ENCODE data around the gene MBD2. TPM values are rescaled to one million over a fixed set of nuclear protein-coding genes. Genes with fewer than 3 reads are reported as not detected.

The MBD2 gene
- total RNA-seq, 1 experiment from 2014 or later: 36.0 TPM

DNA sequence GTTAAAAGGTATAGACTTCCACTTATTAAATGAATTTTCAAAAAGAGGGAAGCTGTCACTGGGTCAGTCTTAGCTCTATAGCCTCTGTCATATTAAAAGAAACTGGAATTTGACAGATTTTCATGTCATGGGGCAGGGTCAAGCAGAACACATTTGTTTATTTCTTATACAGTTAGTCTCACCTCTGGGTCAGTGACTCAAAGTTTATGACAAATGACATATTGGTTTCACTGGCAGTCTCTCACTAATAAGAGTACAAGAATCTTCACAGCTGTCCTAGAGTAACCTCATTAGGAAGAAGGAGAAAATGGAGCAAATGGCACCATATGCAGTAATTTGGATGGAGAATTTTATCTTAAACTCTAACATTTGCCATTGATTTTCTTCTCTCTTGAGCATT lies 63.2 kb downstream of the MBD2 start:
- DNase-seq (ENCODE audit: low spot score): no peak
- in situ Hi-C loops (cut with HindIII; ENCODE audit: low sequenced_read_pairs): no loop called here

DNA sequence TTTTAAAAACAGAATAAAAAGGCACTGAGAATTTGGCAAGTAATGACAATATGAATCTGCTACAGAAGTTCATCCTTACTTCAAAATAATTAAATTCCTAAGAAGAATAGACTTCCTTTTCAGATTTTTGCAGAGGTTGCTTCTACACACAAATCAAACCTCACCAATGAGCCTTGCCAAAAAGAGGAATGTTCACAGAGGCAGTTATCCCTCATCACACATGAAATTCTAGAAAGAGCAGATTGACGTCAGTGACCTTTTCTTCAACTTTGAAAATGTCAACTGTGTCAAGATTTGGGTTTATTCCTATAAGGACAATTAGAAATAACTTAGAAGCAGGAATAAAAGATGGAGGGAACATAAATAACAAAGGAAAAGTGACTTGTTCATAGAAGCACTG lies 64.6 kb downstream of the MBD2 start:
- DNase-seq (ENCODE audit: low spot score): no peak
- in situ Hi-C loops (cut with HindIII; ENCODE audit: low sequenced_read_pairs): no loop called here

DNA sequence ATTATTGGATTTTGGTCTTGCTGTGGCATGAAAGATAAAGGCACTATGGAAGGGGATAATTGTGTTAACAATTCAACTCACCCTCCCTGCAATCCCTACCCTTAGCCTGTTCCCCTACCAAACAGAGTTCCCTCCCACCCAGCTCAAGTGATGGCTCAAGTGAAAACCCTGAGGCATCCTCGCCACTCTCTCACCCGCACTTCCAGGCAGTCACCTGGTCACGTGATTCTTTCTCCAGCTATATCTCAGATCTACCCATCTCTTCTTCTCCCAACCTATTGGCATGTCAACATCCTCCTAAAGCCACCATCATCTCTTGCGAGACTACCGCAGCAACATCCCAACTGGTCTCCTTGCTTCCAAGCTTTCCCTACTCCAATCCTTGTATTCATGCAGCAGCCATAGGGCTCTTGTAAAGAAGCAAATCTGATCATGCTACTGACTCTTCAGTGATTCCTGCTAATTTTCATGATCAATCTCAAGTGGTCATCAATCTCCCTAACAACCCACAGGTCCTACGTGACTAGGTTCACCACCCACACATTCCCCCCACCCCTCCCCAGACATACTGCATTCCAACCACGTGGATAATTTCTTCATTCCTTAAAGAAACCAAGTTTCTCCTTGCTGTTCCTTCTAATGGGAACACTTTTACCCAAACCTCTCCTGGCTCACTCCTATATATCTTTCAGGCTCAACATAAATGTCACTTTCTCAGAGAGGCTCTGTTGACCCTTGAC lies 66.7 kb downstream of the MBD2 start:
- DNase-seq (ENCODE audit: low spot score): no peak
- in situ Hi-C loops (cut with HindIII; ENCODE audit: low sequenced_read_pairs): no loop called here

DNA sequence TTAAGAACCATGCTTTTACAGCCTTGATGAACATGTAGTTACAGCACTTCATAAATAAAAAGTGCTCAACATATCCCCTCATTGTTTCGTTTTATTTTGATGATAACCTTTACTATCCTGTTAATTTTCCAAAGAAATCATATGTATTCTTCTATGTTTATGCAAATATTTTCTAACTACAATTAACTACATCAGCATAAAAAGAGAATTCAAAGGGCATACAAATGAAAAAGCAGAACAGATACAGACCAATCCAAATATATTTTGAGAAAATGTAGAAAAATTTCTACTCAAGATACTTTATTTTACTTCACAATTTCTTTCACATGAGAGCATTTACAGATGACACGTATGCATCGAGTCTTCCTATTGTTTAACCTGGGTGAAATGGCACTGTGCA lies 69.1 kb downstream of the MBD2 start:
- in situ Hi-C loops (cut with HindIII; ENCODE audit: low sequenced_read_pairs): no loop called here
- no peak for DNase-seq (ENCODE audit: low spot score)

DNA sequence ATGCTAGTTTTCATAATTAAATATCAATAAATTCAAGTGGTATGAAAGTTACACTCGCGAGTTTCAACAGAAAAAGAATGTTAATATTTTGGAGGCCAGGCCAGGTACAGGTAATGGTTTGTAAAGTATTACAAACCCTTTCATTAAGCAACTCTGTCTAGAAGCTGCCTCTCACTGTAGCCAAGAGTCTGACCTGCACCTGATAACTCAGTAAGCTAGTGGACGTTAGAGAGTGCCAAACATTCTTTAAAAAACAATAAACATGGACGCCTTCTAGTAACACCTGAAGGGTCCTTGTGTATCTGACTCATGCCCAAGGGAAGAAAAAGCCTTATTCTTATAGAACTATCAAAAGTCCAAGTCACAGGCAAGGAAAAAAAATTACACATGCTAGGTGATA lies 70.2 kb downstream of the MBD2 start:
- in situ Hi-C loops (cut with HindIII; ENCODE audit: low sequenced_read_pairs): no loop called here
- DNase-seq (ENCODE audit: low spot score): no peak

DNA sequence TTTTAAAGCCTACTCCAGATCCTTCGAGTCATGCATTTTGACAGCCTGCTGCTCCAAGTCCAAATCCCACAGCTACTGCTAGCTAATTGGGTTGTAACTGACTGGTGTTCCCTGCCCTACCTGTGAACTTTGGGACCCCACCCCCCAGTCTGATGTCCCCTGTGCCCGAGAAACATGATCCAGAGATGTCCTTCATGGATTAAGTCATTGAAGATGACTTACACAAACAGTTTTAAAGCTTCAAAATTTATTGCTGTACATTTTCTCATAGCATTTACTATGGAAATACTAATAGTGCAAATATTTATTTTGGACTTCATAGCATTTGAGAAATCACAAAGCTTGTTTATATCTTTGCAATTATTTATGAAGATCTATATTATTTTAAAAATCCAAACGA lies 73.1 kb downstream of the MBD2 start:
- in situ Hi-C loops (cut with HindIII; ENCODE audit: low sequenced_read_pairs): no loop called here
- no peak for DNase-seq (ENCODE audit: low spot score)

DNA sequence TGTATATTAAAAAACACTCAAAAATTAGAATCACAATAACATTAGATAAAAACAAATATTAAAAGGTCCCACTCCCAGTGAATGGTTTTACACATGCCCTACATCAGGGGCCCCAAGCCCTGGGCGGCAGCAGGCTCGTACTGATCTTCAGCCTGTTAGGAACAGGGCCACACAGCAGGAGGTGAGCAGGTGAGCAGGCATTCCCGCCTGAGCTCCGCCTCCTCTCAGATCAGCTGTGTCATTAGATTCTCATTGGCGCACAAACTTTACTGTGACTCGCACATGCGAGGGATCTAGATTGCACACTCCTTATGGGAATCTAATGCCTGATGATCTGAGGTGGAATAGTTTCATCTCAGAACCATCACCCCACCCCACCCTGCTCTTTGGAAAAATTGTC lies 74.2 kb downstream of the MBD2 start:
- in situ Hi-C loops (cut with HindIII; ENCODE audit: low sequenced_read_pairs): no loop called here
- DNase-seq (ENCODE audit: low spot score): no peak

DNA sequence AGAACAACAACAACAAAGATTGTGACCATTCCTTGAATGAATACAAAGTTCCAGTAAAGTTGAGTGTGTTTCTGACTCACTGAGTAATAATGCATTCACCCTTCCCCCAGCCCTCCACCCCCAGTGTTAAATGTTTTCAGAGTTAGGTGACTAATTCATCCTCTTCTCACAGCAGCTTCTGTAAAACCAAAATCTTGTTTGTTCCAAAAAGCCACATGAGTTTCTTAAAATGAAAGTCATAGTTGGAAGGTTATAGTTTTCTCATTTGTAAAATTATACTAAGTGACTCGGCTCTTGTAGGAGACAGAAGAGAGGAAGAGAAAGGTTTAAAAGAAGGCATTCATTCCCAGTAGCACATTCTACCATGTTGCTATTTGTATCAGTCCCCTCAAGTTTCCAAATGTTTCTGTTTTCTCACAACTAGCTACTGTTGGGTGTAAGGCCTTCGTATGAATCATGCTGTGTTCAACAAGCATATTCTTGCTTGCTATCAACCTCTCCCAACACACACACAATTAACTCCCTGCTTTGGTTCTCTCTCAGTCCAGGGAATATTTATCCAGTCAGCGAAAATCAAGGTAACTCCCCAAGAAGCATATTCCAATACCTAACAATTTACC lies 75.3 kb downstream of the MBD2 start:
- no peak for DNase-seq (ENCODE audit: low spot score)
- in situ Hi-C loops (cut with HindIII; ENCODE audit: low sequenced_read_pairs): no loop called here

DNA sequence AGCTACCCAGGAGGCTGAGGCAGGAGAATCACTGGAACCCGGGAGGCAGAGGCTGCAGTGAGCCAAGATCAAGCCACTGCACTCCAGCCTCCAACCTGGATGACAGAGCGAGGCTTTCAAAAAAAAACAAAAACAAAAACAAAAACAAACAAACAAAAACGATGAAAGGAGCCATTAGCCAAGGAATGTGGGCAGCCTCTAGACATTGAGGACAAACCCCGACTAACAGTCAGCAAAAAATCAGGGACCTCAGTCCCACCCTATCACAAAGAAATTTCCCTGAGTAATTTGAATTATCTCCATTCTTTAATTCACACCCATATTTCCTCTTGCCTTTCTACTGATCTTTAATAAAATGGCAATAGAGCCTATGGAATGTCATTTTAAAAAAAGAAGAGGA lies 75.8 kb downstream of the MBD2 start:
- DNase-seq (ENCODE audit: low spot score): no peak
- in situ Hi-C loops (cut with HindIII; ENCODE audit: low sequenced_read_pairs): no loop called here

DNA sequence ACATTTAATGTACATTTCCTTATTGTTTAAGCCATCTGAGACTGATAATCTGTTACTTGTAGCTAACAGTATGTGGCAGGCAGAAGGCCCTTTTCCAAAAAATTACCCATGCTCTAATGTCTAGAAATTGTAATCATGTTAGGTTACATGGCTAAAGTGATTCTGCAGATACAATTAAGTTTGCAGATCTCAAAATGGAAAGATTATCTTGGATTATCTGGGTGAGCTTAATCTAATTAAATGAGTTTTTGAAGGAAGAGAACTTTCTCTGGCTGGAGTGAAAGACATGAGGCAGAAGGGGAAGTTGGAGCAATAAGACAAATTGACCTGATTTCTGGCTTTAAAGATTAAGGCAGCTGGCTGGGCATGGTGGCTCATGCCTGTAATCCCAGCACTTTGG lies 76.3 kb downstream of the MBD2 start:
- no peak for DNase-seq (ENCODE audit: low spot score)
- in situ Hi-C loops (cut with HindIII; ENCODE audit: low sequenced_read_pairs): no loop called here

DNA sequence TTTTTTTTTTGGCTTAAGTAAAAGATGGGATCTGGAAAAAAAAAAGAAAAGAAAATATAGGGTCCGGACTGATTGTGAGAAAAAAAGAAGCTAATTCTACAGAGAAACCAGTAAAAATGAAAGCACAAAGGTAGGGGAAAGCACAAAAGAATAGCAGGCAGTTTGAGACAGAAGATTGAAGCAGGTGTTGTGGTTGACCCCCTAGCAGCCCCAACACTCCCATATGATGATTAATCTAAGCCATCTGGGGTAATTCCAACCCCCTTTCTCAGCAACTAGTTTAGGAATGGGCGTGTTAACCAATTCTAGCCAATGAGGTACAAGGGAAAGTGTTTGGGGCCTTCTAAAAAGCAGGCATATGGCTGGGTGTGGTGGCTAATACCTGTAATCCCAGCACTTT lies 77.0 kb downstream of the MBD2 start:
- DNase-seq (ENCODE audit: low spot score): no peak
- in situ Hi-C loops (cut with HindIII; ENCODE audit: low sequenced_read_pairs): no loop called here

DNA sequence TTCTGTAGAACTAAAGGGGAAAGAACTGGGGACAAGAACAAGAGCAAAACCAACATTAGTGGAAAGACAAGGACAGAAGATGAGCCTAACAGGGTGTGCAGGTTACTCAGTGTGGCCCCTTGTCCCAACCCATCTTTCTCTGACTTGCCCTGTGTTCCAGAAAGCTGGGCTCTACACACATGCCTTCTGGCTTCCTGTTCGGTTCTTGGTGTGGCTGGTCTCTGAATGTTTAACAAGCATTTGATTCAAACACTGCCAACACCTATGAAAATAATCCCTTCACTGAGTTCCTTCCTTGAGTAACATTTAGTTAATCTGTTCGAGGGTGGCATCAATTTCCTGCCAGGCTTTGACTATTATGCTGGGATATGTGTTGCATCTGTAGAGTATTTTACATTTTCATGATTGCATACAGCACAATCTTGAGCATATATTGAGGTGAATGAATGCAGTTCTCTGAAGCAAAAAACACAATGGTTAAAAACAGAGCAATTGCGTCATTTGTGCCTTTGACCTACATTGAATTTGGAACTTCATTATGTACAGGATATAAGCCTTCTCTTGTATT lies 83.3 kb downstream of the MBD2 start:
- in situ Hi-C loops (cut with HindIII; ENCODE audit: low sequenced_read_pairs): no loop called here

DNA sequence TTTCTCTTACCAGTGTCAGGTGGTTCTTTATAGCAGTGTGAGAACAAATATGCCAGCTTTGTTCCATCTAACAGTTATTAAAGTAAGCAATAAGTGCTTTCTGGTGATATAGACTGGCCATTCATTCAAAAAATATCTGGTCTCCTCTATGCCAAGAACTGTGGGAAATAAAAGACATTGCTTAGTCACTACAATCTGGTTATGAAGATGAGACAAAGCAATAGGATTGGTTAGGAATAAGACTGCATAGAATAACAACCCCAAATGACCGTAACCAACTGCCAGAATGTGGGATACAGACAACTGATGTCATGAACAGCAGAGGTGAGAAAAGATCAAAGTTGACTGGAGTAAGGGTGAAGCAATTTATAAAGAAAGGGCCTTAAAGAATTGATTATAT lies 83.8 kb downstream of the MBD2 start:
- DNase-seq (ENCODE audit: low spot score): no peak
- in situ Hi-C loops (cut with HindIII; ENCODE audit: low sequenced_read_pairs): no loop called here

More for the DNA sequence above, 83.3 kb downstream of the MBD2 start:
- no peak for DNase-seq (ENCODE audit: low spot score)

DNA sequence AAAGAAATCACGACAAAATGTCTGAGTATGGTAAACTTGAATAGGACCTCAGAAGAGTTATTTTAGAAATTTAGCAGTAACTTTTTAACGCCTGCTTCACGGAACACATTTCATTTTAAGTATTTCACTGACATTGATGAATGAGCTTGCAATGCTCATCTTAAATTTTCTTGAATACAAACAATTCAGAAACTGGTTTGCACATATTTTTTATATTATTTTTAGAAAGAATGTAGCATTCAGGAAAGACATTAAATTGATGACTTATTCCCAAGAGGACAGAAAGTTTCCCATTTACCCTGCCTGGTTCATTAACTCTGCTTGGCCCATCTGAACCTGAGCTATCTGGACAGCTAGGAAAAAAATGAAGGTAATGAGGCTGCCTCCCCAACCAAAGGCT lies 89.3 kb downstream of the MBD2 start:
- in situ Hi-C loops (cut with HindIII; ENCODE audit: low sequenced_read_pairs): no loop called here
- no peak for DNase-seq (ENCODE audit: low spot score)

DNA sequence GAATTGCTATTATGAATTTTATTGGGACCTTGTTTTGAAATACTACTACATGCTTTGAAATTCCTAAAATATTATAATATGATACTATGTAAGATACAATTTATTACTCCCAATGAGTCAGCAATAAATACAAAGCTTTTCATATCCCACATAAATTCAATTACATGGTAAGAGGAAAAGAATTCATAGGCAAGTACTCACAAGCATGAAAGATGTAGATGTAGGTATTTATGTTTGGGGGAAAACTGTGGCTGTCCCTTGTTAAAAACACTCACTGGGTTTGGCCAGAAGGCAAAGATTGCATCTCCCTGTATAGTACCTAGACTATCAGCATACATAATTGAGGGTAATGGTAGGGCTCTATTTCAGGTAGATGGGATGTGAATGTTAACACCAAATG lies 90.4 kb downstream of the MBD2 start:
- in situ Hi-C loops (cut with HindIII; ENCODE audit: low sequenced_read_pairs): no loop called here
- DNase-seq (ENCODE audit: low spot score): no peak

DNA sequence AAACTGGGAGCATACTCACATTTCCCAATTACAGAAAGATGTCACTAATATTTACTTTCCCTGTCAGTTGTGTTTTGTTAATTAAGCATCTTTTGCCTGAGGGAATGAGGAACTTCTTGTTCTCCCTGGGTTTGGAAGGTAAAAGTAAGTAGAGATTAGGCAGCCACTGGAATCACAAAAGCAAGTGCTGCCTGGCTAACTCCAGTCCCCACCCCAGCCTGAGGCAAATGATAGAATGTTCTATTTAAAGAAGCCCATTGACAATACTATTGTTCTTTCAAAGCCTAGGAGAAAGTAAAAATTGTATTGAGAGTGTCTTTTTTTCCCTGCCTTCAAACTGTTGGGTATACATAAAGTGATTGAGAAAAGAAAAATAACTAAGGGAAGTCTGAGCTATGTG lies 93.8 kb downstream of the MBD2 start:
- in situ Hi-C loops (cut with HindIII; ENCODE audit: low sequenced_read_pairs): no loop called here
- no peak for DNase-seq (ENCODE audit: low spot score)

DNA sequence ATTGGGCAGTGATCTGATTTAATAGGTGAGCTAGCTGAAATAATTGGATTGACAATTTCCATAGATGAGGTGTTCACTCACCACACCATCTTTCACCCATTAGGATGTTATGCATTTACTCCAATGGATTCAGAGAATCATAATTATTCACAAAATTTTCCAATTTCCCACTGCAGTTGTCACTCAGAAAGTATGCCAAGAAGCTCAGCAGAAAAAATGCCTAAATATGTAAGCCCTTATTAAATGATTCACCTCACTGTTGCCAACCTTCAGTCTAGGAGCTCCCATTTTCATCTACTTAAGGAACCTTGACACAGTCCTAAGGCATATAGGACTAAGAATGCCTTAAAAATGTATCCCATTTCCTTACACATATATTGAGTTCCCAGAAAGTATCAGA lies 94.3 kb downstream of the MBD2 start:
- in situ Hi-C loops (cut with HindIII; ENCODE audit: low sequenced_read_pairs): no loop called here
- no peak for DNase-seq (ENCODE audit: low spot score)

DNA sequence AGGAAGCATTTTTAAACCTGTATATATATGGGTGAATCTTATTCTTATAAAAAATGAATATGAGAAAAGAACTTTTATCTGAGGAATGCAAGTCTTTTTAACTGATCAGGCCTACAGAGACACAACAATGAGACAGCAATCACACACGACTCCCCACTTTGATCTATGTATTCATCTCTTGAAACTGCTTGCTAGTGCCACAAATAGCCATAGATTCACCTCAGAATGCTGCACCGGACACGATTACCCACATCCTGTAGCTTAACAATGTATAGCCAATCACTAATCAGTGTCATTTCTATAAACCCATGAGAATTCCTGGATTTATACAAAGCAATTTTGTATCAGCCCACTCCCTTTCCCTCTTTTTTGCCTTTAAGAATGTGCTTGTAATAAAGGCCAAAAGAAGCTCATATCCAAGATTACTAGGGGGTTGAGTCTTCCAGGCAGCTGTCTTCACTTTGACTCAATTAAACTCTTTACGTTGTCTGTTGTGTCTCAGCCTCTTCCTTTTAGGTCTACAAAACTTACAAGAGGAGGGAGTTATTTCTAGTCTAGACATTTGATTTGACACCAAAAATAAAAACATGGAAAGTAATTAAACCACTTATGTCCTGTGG lies 94.9 kb downstream of the MBD2 start:
- no peak for DNase-seq (ENCODE audit: low spot score)
- in situ Hi-C loops (cut with HindIII; ENCODE audit: low sequenced_read_pairs): no loop called here

DNA sequence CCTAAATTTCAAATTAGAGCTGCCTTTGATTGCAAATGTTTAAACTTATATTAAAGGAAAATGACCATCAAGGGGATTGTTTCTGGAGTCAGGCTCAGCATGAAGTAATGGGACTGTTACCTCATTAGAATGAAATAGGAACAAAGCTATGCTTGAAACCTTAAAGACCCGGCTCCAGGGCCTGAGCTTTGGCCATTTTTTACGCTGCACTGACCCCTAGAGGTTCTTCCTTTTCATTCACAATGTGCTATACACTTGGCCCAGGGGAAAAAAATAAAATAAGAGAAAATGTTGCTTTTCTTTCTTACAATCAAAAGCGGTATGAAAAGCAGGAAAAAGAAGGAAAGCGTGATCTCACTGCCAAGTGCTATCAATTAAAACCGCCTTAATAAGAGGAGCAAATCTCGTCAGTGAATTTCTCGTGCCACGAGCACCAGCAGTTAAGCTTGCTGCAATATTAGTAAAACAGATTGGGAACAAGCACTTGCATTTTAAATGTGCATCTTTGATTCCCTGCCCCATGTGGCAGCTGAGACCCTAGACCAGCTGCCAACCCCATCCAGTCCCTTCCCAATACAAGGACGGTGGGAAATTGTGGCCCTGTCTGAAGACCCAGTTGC lies 96.6 kb downstream of the MBD2 start:
- in situ Hi-C loops (cut with HindIII; ENCODE audit: low sequenced_read_pairs): no loop called here
- peak; percentile 33 for DNase-seq (ENCODE audit: low spot score)

DNA sequence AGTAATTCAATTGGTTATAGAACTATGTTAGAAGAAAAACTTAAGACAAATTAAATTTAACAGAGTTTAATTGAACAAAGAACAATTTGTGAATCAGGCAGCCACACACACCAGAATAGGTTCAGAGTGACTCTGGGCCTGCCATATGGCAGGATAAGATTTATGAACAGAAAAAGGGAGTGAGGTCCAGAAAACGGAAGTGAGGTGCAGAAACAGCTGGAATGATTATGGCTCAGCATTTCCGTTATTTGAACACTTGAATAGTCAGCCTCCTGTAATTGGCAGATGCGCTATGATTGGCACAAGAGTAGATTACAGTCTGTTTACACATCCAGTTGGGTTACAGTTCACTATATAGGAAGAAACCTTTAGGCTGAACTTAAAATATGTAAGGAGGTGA lies 99.0 kb downstream of the MBD2 start:
- no peak for DNase-seq (ENCODE audit: low spot score)
- in situ Hi-C loops (cut with HindIII; ENCODE audit: low sequenced_read_pairs): no loop called here
